K562 (cell line): ENCODE measurements around the gene ANAPC2. TPM values are rescaled to one million over a fixed set of nuclear protein-coding genes. Genes with fewer than 3 reads are reported as not detected.

Experiments
- ATAC-seq: fragments of 200-7000 bp; cut with Tn5 transposase; 3 replicates; pipeline ENCODE4 v1.9.1; 2020; ENCODE audit warnings: moderate library complexity
- BruUV-seq: library from RNA; stranded (reverse); fragments of 400-500 nt; replicated peaks from 2 replicates; lab custom pipeline; 2021; lab: Mats Ljungman, UMichigan
- CTCF ChIA-PET: fragments of 300-600 bp; formaldehyde crosslinking; extraction: SDS; loops from one replicate; lab custom pipeline; 2021; ENCODE audit warnings: low intra/inter-chr PET ratio; lab: Yijun Ruan, JAX
- POLR2A ChIA-PET: fragments of 300-600, 350-650 bp; sonication (Branson Sonifier 250); formaldehyde crosslinking; extraction: SDS; loops from one replicate; lab custom pipeline; 2021; ENCODE audit warnings: antibody characterized with exemption, inconsistent platforms; lab: Yijun Ruan, JAX
- DNase-seq, 4 experiments: peaks; one replicate each; pipeline versions ENCODE4 v3.0.0 to v3.0.0-alpha.2; 2011 to 2018; ENCODE audit warnings: low spot score in 3 of 4, mixed read lengths in 3 of 4; ENCODE audit errors: extremely low read depth in 1 of 4
- FAIRE-seq: peaks from 2 replicates; lab custom pipeline; 2011; peaks lifted over from hg19 to GRCh38; lab: Jason Lieb, UNC
- H2AFZ ChIP-seq: 2 replicates; pipeline ENCODE4 v1.6.0; 2011; ENCODE audit warnings: low read depth, low read length, control low read depth, inconsistent platforms
- H3K27ac ChIP-seq: fragments of 200-600 bp; 3 replicates; pipeline ENCODE4 v1.8.0; 2011; ENCODE audit warnings: low read depth, mild to moderate bottlenecking, control low read depth, inconsistent platforms, low read length, moderate library complexity, mixed read lengths; ENCODE audit errors: extremely low read depth
- H3K27me3 ChIP-seq, 2 experiments: fragments of 300-600 bp in 1 of 2; 2 replicates in 1 of 2; 3 replicates in 1 of 2; pipeline versions ENCODE4 v1.6.0 to v1.8.0; 2011; ENCODE audit warnings: inconsistent platforms in 2 of 2, low read length in 2 of 2, mild to moderate bottlenecking in 1 of 2, mixed read lengths in 1 of 2, moderate library complexity in 1 of 2; ENCODE audit not compliant: control insufficient read depth in 2 of 2, insufficient read depth in 2 of 2
- H3K36me3 ChIP-seq: fragments of 300-600 bp; 3 replicates; pipeline ENCODE4 v1.8.0; 2011; ENCODE audit warnings: mild to moderate bottlenecking, low read length, inconsistent platforms; ENCODE audit not compliant: control insufficient read depth, insufficient read depth
- H3K4me1 ChIP-seq, 2 experiments: fragments of 200-600 bp in 1 of 2; replicated peaks in 1 of 2; 2 replicates in 1 of 2; 3 replicates in 1 of 2; pipeline versions ENCODE4 v1.5.1 to v1.8.0; 2011; ENCODE audit warnings: inconsistent platforms in 2 of 2, low read length in 2 of 2, mild to moderate bottlenecking in 1 of 2, mixed read lengths in 1 of 2, moderate library complexity in 1 of 2; ENCODE audit not compliant: control insufficient read depth in 2 of 2, insufficient read depth in 2 of 2
- H3K4me2 ChIP-seq: 2 replicates; pipeline ENCODE4 v1.6.1; 2011; ENCODE audit warnings: low read length, control low read depth, inconsistent platforms, mixed read lengths; ENCODE audit not compliant: insufficient read depth
- H3K4me3 ChIP-seq: fragments of 200-600 bp; sonication (generic), shearing (Covaris generic); 2 replicates; pipeline ENCODE4 v1.5.1; 2016; ENCODE audit warnings: control low read depth, inconsistent platforms
- H3K79me2 ChIP-seq: fragments of 200-600 bp; 3 replicates; pipeline ENCODE4 v1.8.0; 2011; ENCODE audit warnings: low read length, inconsistent platforms; ENCODE audit not compliant: control insufficient read depth, insufficient read depth
- H3K9ac ChIP-seq, 2 experiments: 2 replicates each; pipeline versions ENCODE4 v1.6.0 to v1.6.1; 2011; ENCODE audit warnings: low read depth in 2 of 2, low read length in 2 of 2, control low read depth in 1 of 2, inconsistent platforms in 1 of 2, mild to moderate bottlenecking in 1 of 2, mixed read lengths in 1 of 2; ENCODE audit not compliant: insufficient read depth in 1 of 2
- H3K9me1 ChIP-seq: one replicate; pipeline ENCODE4 v1.6.0; 2011; ENCODE audit warnings: inconsistent platforms, mild to moderate bottlenecking, low read length, moderate library complexity; ENCODE audit not compliant: control insufficient read depth, insufficient read depth
- H3K9me3 ChIP-seq: replicated peaks from 2 replicates; pipeline ENCODE4 v1.5.1; 2011; ENCODE audit warnings: low read depth, low read length, inconsistent platforms; ENCODE audit not compliant: control insufficient read depth, insufficient read depth
- H4K20me1 ChIP-seq: replicated peaks from 2 replicates; pipeline ENCODE4 v1.6.1; 2011; ENCODE audit warnings: low read length, inconsistent platforms, mixed read lengths; ENCODE audit not compliant: control insufficient read depth, insufficient read depth
- BCOR ChIP-seq: fragments of 450-650 bp; IDR thresholded peaks from 2 replicates; pipeline ENCODE4 v1.6.1; 2016
- HBP1 ChIP-seq: fragments of 450-650 bp; formaldehyde crosslinking; IDR thresholded peaks from 2 replicates; pipeline ENCODE4 v1.4.0; 2022; ENCODE audit warnings: missing genetic modification characterization
- NFIC ChIP-seq: fragments of 450-650 bp; IDR thresholded peaks from 2 replicates; pipeline ENCODE4 v1.6.1; 2017; ENCODE audit warnings: mild to moderate bottlenecking, inconsistent platforms
- ZNF263 ChIP-seq: sonication (generic); formaldehyde crosslinking; IDR thresholded peaks from 2 replicates; pipeline ENCODE4 v1.8.0; 2022; ENCODE audit warnings: mild to moderate bottlenecking, missing genetic modification reagents, borderline replicate concordance
- WGBS: fragments of 100-300 bp; shearing (Covaris generic); methylation state at CpG from one replicate; pipeline ENCODE4 v1.1.6; 2016; ENCODE audit warnings: low coverage, mixed read lengths; ENCODE audit not compliant: insufficient coverage; ENCODE audit errors: missing lambda C conversion rate; 5-methylcytosine and 5-hydroxymethylcytosine counted together
- in situ Hi-C: fragments of 300-500 bp; cut with MboI; formaldehyde crosslinking; loops from 4 replicates; pipeline ENCODE4 v1.15.0; 2018; ENCODE audit warnings: inconsistent platforms, mixed read lengths
- intact Hi-C: fragments of 100-400 bp; cut with micrococcal nuclease; formaldehyde crosslinking; loops from 2 replicates; pipeline ENCODE4 v1.14.2; 2022
- polyA plus RNA-seq, 8 experiments: library from polyadenylated mRNA; depleted of rRNA in 4 of 8; stranded (reverse) in 5 of 8; unstranded in 3 of 8; fragments of >200 nt; fragmentation: Nextera tagmentation in 2 of 8; fragmentation: Illumina TruSeq in 1 of 8; extraction: Ambion mirVana in 2 of 8; extraction: Trizol in 1 of 8; gene quantifications; 2 replicates each; pipeline versions ENCODE4 v1.2.1 to v1.2.3, GENCODE V29; 2011 to 2014; ENCODE audit warnings: inconsistent platforms in 1 of 8, missing spikeins in 1 of 8
- total RNA-seq, 7 experiments: library from RNA; depleted of rRNA in 6 of 7; stranded (reverse); fragments of >200 nt in 6 of 7; fragmentation: Illumina TruSeq in 2 of 7; extraction: Trizol in 2 of 7; gene quantifications; 2 replicates each; pipeline versions ENCODE4 v1.2.1 to v1.2.3, GENCODE V29; 2011 to 2021; ENCODE audit warnings: low replicate concordance in 1 of 7

ANAPC2 gene
- total and polyA plus RNA-seq, 9 of the 15 experiments (the other 6 are each of a cell fraction or from before 2014, with no cell fraction given), result 0.11 to 56.5 (median 17.1) TPM; not detected in 1

GRCh38 chr9:137192859-137193258 is 4.5 kb upstream of the ANAPC2 start:
- peaks cover 9 to 96% of the 10 kb centered on the region in 2 experiments; a peak in 4 of 5 replicates for H3K4me1 ChIP-seq
- no peaks in the 10 kb centered on the region; the same call in 1 of the 2 replicates for H4K20me1 ChIP-seq
- H3K4me2 ChIP-seq, result no peak overlapping the region
- peak overlapping the region in 1 of 2 experiments; percentile 74; a peak in 2 of 4 replicates for H3K9ac ChIP-seq
- H2AFZ ChIP-seq, result no peak overlapping the region
- H3K9me1 ChIP-seq, result no peaks in the 10 kb centered on the region
- ChIA-PET CTCF (no interaction called here), POLR2A (interaction anchor here (1.0 to 6.7 kb wide), 4 partner anchors 10 to 48 kb away, joined by 3 to 56 read pairs (median 8); partner anchors contain the start of genes NDOR1, TMEM203, TPRN and TUBB4B)
- FAIRE-seq (no peak), DNase-seq (no peak), ATAC-seq (no peak)
- H3K79me2 ChIP-seq, result peaks cover 44% of the 10 kb centered on the region
- TF ChIP-seq NFIC, result peak; percentile 62
- no peak for TF ChIP-seq BCOR
- 63% methylated on average over 2 of the region's 2 CpGs for WGBS
- H3K27ac ChIP-seq, result no peak overlapping the region
- in situ Hi-C loops, result no loop called here
- no peak overlapping the region for H3K4me3 ChIP-seq
- H3K9me3 ChIP-seq, result no peaks in the 10 kb centered on the region
- intact Hi-C loops, result no loop called here
- peaks cover 35% of the 10 kb centered on the region; the same call in 1 of the 3 replicates for H3K36me3 ChIP-seq
- H3K27me3 ChIP-seq, result no peaks in the 10 kb centered on the region
- BruUV-seq, result no TSS peak

- H3K27me3 ChIP-seq, result no peaks in the 10 kb centered on the region
- H2AFZ ChIP-seq, result no peak overlapping the region
- peaks cover 9 to 96% of the 10 kb centered on the region in 2 experiments for H3K4me1 ChIP-seq
- peaks cover 35% of the 10 kb centered on the region; the same call in 1 of the 3 replicates for H3K36me3 ChIP-seq
- DNase-seq (no peak), FAIRE-seq (no peak), ATAC-seq (no peak)
- H3K4me3 ChIP-seq, result no peak overlapping the region
- BruUV-seq, result no TSS peak
- POLR2A ChIA-PET, result interaction anchor here (0.6 to 6.7 kb wide), 6 partner anchors 10 to 62 kb away, joined by 3 to 56 read pairs (median 5); partner anchors contain the start of genes NDOR1, TMEM203, TPRN and TUBB4B
- no peak overlapping the region for H3K4me2 ChIP-seq
- in situ Hi-C loops, result no loop called here
- no peak overlapping the region for H3K27ac ChIP-seq
- no peaks in the 10 kb centered on the region; the same call in 1 of the 2 replicates for H4K20me1 ChIP-seq
- no peaks in the 10 kb centered on the region for H3K9me3 ChIP-seq
- peaks cover 44% of the 10 kb centered on the region for H3K79me2 ChIP-seq
- peak overlapping the region in 1 of 2 experiments; percentile 78; a peak in 2 of 4 replicates for H3K9ac ChIP-seq
- 79% methylated on average over 10 of the region's 10 CpGs for WGBS
- TF ChIP-seq ZNF263 (CRISPR knock-in tag) (peak; percentile 41; the same call in 1 of the 2 replicates), HBP1 (CRISPR knock-in tag) (no peak)
- H3K9me1 ChIP-seq, result no peaks in the 10 kb centered on the region
- CTCF ChIA-PET, result no interaction called here
- intact Hi-C loops, result no loop called here
Measured at GRCh38 chr9:137192448-137192780, 4.1 kb upstream of the ANAPC2 start.
